Duodenal mucosa (tissue), 2 donors: ENCODE results near the gene PIR.

Experiments used
- H3K27ac ChIP-seq: one replicate; pipeline ENCODE4 v1.7.0; 2013; ENCODE audit warnings: low read depth, low read length
- H3K27me3 ChIP-seq, 2 donors: one replicate each; pipeline ENCODE4 v1.7.0; 2013; ENCODE audit warnings: low read length in 2 of 2, control low read depth in 1 of 2; ENCODE audit not compliant: insufficient read depth in 2 of 2, control insufficient read depth in 1 of 2
- H3K36me3 ChIP-seq, 2 donors: one replicate each; pipeline ENCODE4 v1.7.0; 2013; ENCODE audit warnings: low read length in 2 of 2, control low read depth in 1 of 2; ENCODE audit not compliant: insufficient read depth in 2 of 2, control insufficient read depth in 1 of 2
- H3K4me1 ChIP-seq, 2 donors: one replicate each; pipeline ENCODE4 v1.7.0; 2013; ENCODE audit warnings: low read length in 2 of 2, control low read depth in 1 of 2; ENCODE audit not compliant: insufficient read depth in 2 of 2, control insufficient read depth in 1 of 2
- H3K4me3 ChIP-seq, 2 donors: one replicate each; pipeline ENCODE4 v1.7.0; 2013; ENCODE audit warnings: low read length in 2 of 2, low read depth in 1 of 2
- H3K9ac ChIP-seq, 2 donors: one replicate each; pipeline ENCODE4 v1.7.0; 2013; ENCODE audit warnings: low read length in 2 of 2, low read depth in 1 of 2
- H3K9me3 ChIP-seq, 2 donors: one replicate each; pipeline ENCODE4 v1.7.0; 2013; ENCODE audit warnings: low read length in 2 of 2, control low read depth in 1 of 2; ENCODE audit not compliant: control insufficient read depth in 1 of 2

The PIR gene

DNA sequence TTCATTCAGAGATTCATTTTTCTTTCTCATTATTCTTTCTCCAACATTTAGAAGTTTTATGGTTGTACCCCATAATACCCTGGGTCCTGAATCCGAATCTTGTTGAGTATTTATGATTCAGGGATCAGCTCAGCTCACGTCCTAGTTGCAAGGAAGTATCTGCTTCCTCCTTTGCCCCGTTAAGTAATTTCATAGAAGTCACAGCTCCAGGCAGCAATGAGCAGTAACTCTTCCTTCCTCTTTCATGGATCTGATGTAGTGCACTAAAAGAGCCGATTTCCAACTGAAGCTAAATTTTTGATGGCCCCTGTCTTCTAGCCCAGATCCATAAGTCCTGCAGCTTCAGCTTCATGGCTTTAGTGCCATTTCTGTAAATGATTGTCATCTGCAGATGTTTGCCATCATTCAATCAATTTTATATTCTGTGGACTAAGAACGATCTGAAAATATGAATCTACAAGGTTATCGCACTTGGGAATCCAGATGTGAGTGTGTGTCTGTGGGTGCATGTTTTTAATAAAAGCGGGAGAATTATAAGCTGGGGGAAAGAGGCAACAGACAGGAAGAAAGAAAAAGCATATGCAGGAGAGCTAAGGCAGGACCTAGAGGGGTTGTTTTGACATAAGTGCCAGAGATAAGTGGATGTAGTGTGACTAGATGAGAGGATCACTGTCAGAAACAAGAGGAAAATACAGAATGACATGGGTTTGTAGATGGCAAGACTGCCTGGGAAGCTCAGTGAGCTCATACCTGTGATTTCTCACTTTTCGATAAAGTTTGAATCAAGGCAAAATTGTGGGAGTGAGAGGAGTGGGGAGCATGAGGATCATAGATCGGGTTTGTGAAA is 126.4 kb downstream of the PIR start:
- no peaks in the 10 kb centered on the region for H3K27me3 ChIP-seq
- H3K36me3 ChIP-seq = no peaks in the 10 kb centered on the region
- H3K4me1 ChIP-seq = no peaks in the 10 kb centered on the region
- H3K9me3 ChIP-seq = no peaks in the 10 kb centered on the region
- H3K27ac ChIP-seq = no peak overlapping the region
- no peak overlapping the region for H3K9ac ChIP-seq
- H3K4me3 ChIP-seq = no peak overlapping the region

DNA sequence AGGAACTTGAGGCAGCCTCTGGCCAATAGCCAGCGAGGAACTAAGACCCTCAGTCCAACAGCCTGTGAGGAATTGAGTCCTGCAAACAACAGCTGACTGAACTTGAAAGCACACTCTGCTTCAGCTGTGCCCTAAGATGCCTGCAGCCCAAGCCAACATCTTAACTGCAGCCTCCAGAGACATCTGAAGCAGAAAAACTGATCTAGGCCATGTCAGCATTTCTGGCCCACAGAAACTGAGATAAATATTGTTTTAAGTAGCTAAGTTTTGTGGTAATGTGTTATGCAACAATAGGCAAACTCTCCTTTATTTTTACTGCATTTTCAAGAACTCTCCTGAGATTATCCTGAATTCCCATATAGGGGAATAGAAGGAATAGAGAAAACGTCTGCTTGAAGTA is 133.4 kb downstream of the PIR start:
- no peaks in the 10 kb centered on the region for H3K9me3 ChIP-seq
- H3K4me1 ChIP-seq = no peaks in the 10 kb centered on the region
- no peak overlapping the region for H3K9ac ChIP-seq
- no peaks in the 10 kb centered on the region for H3K36me3 ChIP-seq
- H3K27me3 ChIP-seq = no peaks in the 10 kb centered on the region
- H3K4me3 ChIP-seq = no peak overlapping the region
- H3K27ac ChIP-seq = no peak overlapping the region

DNA sequence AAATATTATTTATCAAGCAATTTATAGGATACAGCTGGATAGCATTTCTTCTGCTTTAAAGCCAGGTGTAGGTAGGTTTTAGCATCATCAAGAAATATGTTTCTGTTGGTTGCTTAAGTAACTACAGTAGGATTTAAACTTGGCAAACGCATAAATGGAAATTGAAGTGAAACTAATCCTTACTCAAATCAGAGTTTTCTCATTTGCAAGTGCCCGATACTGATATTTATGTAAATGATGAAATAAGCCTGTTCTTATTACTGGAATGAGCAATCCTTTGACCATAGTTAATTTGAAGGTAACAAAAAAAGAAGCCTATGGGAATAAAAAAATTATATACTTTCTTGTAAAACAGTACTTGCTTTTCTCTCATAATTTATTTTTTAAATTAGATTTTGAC is 134.6 kb downstream of the PIR start:
- Histone ChIP-seq H3K27ac (no peak overlapping the region), H3K4me3 (no peak overlapping the region), H3K36me3 (no peaks in the 10 kb centered on the region), H3K27me3 (no peaks in the 10 kb centered on the region), H3K9ac (no peak overlapping the region), H3K9me3 (no peaks in the 10 kb centered on the region), H3K4me1 (no peaks in the 10 kb centered on the region)

DNA sequence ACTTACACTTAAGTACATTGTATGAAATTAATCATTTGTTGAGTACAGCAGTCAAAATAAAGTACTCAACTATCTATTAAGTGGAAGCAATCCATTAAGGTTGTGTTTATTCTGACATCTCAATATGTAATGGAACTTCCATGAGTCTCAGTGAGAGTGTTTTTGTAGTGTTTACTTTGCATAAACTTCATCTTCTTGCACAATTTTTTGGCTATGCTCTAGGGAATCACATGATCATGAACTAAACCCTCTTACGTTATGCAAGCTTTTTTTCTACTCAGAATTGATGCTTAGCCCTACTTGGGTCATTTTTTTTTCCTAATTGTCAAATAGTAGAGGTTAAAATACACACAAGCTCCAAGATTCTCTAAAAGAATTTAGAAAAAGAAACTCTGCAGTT is 136.7 kb downstream of the PIR start:
- H3K27ac ChIP-seq = no peak overlapping the region
- H3K9me3 ChIP-seq = no peaks in the 10 kb centered on the region
- H3K36me3 ChIP-seq = no peaks in the 10 kb centered on the region
- no peaks in the 10 kb centered on the region for H3K27me3 ChIP-seq
- H3K9ac ChIP-seq = no peak overlapping the region
- H3K4me1 ChIP-seq = no peaks in the 10 kb centered on the region
- no peak overlapping the region for H3K4me3 ChIP-seq

DNA sequence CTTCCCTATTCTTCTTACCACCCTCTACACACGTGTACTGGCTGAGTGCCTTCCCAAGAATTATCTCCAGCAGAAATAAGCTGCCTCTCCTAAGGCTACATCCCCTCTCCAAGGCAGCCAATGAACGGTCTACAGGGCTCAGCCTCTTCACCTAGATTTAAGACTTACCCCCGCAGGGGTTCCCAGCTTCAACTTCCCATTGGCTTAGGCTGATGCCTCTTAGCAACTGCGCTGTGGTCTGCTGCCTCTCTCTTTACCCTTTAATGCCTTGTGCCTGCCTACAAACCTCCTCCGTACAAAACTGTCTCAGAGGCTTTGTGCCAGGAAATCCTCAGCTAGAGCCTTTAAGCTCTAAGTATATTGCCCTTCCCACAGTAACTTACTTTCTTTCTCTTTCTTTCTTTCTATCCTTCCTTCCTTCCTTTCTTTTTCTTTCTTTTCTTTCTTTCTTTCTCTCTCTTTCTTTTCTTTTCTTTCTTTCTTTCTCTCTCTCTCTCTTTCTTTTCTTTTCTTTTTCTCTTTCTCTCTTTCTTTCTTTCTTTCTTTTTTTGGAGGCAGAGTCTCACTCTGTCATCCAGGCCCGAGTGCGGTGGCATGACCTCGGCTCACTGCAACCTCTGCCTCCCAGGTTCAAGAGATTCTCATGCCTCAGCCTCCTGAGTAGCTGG is 142.7 kb downstream of the PIR start:
- no peak overlapping the region for H3K4me3 ChIP-seq
- no peak overlapping the region for H3K9ac ChIP-seq
- H3K36me3 ChIP-seq = no peaks in the 10 kb centered on the region
- no peaks in the 10 kb centered on the region for H3K27me3 ChIP-seq
- H3K27ac ChIP-seq = no peak overlapping the region
- no peaks in the 10 kb centered on the region for H3K9me3 ChIP-seq
- H3K4me1 ChIP-seq = no peaks in the 10 kb centered on the region

DNA sequence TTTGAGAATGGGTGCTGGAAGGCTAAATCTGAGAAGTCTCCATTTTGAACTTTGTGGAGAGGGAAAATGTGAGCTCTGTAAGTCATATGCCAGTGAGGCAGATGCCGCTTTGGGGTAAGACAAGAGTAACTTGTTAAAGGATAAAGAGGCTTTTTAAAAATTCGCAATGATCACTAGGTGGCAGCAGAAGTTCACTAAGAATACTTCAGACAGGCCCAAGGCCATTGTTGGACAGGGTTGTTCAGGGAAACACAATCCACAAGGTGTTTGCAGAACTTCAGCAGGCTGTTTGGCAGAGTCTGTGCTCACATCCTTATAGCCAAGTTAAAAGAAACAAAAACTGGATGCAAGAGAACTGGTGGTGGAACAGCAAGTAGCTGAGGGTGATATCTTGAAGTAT is 144.1 kb downstream of the PIR start:
- no peak overlapping the region for H3K27ac ChIP-seq
- no peak overlapping the region for H3K9ac ChIP-seq
- H3K36me3 ChIP-seq = no peaks in the 10 kb centered on the region
- H3K27me3 ChIP-seq = no peaks in the 10 kb centered on the region
- no peaks in the 10 kb centered on the region for H3K9me3 ChIP-seq
- H3K4me3 ChIP-seq = no peak overlapping the region
- H3K4me1 ChIP-seq = no peaks in the 10 kb centered on the region

DNA sequence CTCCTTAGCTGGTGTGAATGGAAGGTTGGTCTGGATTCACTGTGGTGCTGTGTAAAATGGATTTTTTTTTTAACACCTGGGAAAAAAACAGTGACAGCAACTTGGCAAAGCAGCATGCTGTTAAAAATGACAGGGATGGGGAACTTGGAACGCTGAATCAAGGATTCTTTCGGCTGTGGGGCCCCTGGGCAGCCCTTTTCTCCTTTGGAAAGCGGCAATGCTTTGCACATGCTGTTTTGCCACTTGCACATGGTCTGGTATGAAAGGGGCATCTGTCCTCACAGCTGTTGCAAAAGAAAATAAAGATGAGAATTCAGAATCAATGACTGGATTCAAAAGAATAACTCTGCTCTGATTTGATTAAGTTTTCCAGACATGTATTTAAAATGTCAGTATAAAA is 147.2 kb downstream of the PIR start:
- no peak overlapping the region for H3K27ac ChIP-seq
- no peaks in the 10 kb centered on the region for H3K27me3 ChIP-seq
- H3K9ac ChIP-seq = no peak overlapping the region
- no peaks in the 10 kb centered on the region for H3K9me3 ChIP-seq
- no peaks in the 10 kb centered on the region for H3K36me3 ChIP-seq
- no peaks in the 10 kb centered on the region for H3K4me1 ChIP-seq
- no peak overlapping the region for H3K4me3 ChIP-seq

DNA sequence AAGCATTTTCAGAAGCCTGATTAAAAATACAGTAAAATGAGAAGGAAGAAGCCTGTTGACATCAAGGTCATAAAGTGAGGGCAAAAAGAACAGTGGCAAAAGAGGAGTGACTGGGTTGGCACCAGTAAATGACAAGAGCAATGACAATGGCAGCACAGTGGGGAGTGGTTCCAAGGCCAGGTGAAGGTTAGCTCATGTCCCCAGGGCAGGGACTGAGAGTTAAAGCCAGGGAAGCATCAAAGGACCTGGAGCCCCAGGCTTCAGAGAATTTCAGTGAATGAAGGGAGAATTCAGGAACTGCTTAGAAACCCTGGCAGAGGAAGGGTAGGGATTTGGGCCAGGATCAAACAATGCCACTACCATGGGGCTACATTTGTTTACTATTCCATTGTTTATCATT is 149.0 kb downstream of the PIR start:
- no peak overlapping the region for H3K4me3 ChIP-seq
- H3K9me3 ChIP-seq = no peaks in the 10 kb centered on the region
- H3K27ac ChIP-seq = no peak overlapping the region
- H3K9ac ChIP-seq = no peak overlapping the region
- no peaks in the 10 kb centered on the region for H3K36me3 ChIP-seq
- no peaks in the 10 kb centered on the region for H3K27me3 ChIP-seq
- H3K4me1 ChIP-seq = no peaks in the 10 kb centered on the region

DNA sequence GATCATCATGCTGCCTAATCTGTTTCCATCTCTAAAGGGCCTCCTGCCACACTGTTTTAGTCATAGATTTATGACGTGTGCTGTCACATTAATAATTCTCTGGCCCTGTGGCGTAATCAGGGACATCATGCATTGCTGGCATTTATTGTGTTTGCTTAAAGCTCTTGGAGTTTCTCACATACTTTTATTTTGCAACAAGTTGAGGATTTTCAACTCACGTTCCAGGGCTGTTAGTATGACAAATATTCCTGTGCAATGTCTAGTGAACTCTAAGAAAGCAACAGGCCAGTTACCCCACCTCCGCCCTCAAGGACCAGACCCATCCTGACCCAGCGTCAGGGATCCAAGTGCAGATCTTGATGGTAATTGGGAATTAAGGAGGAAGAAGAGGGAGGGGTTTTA is 150.1 kb downstream of the PIR start:
- H3K27me3 ChIP-seq = no peaks in the 10 kb centered on the region

DNA sequence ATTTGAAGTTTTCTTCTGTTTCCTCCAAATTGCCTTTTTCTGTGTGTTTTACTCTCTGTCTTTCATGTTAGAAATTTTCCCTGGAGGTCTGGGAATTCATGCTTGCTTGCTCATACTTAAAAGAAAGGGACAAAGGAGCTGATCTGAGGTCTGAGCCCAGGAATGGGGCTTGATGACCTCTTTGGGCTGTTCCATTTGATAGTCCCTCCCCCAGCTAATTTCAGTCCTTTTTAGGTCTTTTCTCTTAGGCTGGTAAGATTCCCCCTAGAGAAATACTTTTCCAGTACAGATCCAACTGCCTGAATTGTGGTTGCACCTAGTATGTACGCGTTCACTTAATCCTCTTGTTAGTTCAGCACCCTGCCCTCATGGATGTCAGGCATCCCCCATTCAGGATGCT is 152.3 kb downstream of the PIR start:
- no peaks in the 10 kb centered on the region for H3K27me3 ChIP-seq
- no peak overlapping the region for H3K9ac ChIP-seq
- H3K36me3 ChIP-seq = no peaks in the 10 kb centered on the region
- no peak overlapping the region for H3K27ac ChIP-seq
- H3K9me3 ChIP-seq = no peaks in the 10 kb centered on the region
- H3K4me3 ChIP-seq = no peak overlapping the region
- peaks cover 4 to 5% of the 10 kb centered on the region in 2 donors for H3K4me1 ChIP-seq

More for the DNA sequence above, 150.1 kb downstream of the PIR start:
- no peak overlapping the region for H3K27ac ChIP-seq
- no peak overlapping the region for H3K4me3 ChIP-seq
- no peaks in the 10 kb centered on the region for H3K4me1 ChIP-seq
- no peak overlapping the region for H3K9ac ChIP-seq
- H3K9me3 ChIP-seq = no peaks in the 10 kb centered on the region
- no peaks in the 10 kb centered on the region for H3K36me3 ChIP-seq
